OCI-LY7 (cell line): ENCODE results near the gene BPIFB3.

Source experiments
- CTCF ChIP-seq: fragments of 200-600 bp; sonication (generic); conservative IDR thresholded peaks from 2 replicates; pipeline ENCODE4 v1.5.1; 2014; ENCODE audit warnings: mild to moderate bottlenecking, antibody characterized with exemption, low read length, moderate library complexity, mixed read lengths
- EZH2phosphoT487 ChIP-seq: fragments of 200-600 bp; sonication (generic); IDR thresholded peaks from 2 replicates; pipeline ENCODE4 v1.6.1; 2018; ENCODE audit warnings: low read depth, borderline replicate concordance, mild to moderate bottlenecking, mixed run types, antibody characterized with exemption, low read length, moderate library complexity, mixed read lengths

DNA sequence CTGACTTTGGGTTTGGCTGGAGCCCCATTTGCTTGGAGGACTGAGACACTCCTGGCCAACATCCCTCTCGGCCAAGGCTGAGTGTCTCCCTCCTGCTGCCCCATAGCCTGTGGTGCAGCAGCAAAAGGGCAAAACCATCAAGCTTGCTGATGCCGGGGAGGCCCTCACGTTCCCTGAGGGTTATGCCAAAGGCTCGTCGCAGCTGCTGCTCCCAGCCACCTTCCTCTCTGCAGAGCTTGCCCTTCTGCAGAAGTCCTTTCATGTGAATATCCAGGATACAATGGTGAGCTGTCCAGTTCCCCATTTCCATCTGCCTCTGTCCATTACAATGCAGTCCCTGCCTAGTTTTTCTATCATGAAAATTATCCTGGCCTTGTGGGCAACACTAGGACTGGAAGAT, 16.2 kb upstream of the BPIFB3 start:
- no peak for TF ChIP-seq CTCF
- no peak for TF ChIP-seq EZH2phosphoT487
